Measurements from ENCODE around the gene KIF26B.

DNA sequence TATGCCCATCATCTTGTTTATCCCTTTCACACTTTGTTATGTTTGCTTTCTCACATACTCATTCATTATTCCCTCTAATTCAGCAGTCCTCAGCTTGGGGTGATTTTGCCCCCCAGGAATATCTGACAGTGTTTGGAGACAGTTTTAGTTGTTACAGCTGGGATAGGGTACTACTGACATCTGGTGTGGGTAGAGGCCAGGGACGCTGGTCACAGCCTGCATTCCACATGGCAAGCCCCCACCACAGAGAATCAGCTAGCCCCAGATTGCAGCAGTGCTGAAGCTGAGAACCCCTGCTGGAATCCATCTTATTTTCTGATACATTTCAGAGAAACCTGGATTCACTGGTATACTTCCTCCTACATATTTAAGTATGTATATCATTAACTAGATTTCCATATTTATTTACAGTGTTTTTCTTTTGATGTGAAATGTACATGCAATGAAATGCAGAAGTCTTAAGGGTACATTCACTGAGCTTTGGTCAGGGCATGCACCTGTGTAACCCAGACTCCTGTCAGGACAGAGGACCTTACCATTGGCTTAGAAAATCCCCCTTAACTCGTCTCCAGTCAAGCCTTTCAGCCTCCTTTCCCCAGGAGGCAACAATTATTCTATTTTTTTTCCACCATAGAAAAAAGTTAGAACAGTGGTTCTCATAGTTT is 68.3 kb downstream of the KIF26B start:
- TF ChIP-seq EZH2 (IDR thresholded peaks at IDR 0.05; ENCODE audit: insufficient read depth, poor library complexity, severe bottlenecking) (no peak), EZH2phosphoT487 (IDR thresholded peaks at IDR 0.05; ENCODE audit: insufficient read depth, low read depth) (no peak)

Data from GM23248 (cell line).